KG1 (cell line): ENCODE measurements around the gene CDX2.

ENCODE experiments used
- DNase-seq: peaks from one replicate; lab custom pipeline; 2025; lab: John Stamatoyannopoulos, UW

CDX2 gene

GRCh38 chr13:27928805-27929753 lies 40.0 kb downstream of the CDX2 start:
- no peak for DNase-seq

DNA sequence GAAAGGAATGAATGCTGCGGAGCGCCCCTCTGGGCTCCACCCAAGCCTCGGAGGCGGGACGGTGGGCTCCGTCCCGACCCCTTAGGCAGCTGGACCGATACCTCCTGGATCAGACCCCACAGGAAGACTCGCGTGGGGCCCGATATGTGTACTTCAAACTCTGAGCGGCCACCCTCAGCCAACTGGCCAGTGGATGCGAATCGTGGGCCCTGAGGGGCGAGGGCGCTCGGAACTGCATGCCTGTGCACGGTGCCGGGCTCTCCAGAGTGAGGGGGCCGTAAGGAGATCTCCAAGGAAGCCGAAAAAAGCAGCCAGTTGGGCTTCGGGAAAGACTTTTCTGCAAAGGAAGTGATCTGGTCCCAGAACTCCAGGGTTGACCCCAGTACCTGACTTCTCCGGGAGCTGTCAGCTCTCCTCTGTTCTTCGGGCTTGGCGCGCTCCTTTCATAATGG lies 40.7 kb downstream of the CDX2 start:
- DNase-seq = no peak

- DNase-seq = no peak
Observed at GRCh38 chr13:27927444-27928352, 41.4 kb downstream of the CDX2 start.

GRCh38 chr13:27926644-27927434 lies 42.3 kb downstream of the CDX2 start:
- no peak for DNase-seq

GRCh38 chr13:27925220-27925991 lies 43.7 kb downstream of the CDX2 start:
- DNase-seq = no peak

GRCh38 chr13:27924529-27925141 lies 44.5 kb downstream of the CDX2 start:
- no peak for DNase-seq

GRCh38 chr13:27923794-27924528 lies 45.2 kb downstream of the CDX2 start:
- DNase-seq = no peak

DNA sequence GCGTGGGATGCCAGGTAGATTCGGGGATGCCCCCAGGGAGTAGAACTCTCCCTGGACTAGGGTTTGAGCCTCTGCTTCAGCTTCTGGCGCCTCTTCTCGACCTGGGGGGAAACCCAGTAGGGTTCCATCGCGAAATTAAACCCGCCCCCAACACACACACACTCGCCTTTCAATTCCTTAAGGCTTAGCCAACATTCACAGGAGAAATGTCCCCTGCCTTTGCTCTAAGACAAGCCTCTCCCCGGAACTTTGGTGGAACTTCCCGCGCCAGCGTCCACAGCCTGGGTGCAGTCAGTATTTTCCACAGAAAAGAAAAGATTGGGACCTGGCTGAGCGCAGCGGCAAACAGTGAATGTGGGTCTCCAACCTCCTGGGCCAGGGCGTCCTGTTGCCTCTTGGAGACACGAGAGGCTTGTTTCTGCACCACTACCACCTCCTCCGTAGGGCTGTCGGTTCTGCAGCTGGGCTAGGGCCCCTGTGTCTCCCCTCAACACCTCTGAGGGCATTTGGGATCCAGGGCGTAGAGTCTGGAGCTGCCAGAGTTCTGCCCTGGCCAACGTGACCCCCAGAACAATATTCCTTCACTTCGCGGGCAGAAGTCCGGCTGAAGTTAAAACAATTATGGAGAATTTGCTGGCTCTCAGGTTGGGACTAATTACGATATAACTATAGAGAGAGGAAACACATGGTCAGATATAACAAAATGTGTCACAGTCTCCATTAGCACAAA lies 46.1 kb downstream of the CDX2 start:
- DNase-seq = no peak

- DNase-seq = no peak
Observed at GRCh38 chr13:27921961-27922882, 46.9 kb downstream of the CDX2 start.

- DNase-seq = no peak
Observed at GRCh38 chr13:27921421-27921960, 47.6 kb downstream of the CDX2 start.

DNA sequence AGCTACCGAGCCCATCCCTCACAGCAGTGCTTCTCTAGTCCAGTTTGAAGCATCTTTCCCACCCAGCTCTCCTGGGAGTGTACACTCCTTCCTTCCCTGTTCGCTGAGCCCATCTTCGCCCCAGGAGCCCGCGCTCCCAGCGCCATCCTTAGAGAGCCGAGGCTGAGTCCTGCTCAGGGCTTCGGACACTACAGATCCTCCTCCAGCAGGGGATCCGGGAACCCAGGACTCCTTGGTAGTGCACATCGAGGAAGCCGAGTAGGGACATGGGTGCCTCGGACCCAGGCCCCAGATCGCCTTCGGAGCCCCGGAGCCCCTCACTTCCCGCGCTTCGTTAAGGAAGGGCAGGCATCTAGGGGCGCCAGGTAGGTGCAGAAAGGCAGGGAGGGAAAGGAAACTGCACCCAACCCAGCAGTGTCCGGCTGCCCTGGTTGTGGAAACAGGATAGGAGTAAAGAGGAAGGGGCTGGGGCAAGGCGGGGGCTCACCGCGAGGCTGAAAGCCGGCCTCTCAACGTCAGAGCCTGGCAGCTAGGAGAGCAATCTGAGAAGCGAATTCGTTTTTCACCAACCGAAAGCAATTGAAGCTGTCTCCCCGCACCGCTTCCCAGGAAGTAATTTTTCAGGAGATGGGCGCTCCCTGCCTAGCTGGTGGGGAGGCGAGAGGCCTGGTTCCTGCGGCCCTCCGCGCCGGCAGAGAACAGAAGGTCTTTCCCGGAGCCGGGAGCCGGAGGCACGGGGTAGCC lies 48.3 kb downstream of the CDX2 start:
- no peak for DNase-seq

- no peak for DNase-seq
Observed at GRCh38 chr13:27919934-27920676, 49.0 kb downstream of the CDX2 start, which contains the start of gene PDX1. PDX1 (plus strand) TSS chr13:27920000; CDS start chr13:27920139, 139 bp downstream.

DNA sequence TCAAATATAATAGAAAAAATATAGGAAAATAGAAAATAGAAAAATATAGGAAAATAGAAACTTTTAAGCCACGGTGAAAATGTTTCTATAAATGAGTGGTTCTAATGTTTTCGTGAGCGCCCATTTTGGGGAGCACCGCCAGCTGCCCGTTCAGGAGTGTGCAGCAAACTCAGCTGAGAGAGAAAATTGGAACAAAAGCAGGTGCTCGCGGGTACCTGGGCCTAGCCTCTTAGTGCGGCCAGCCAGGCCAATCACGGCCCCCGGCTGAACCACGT lies 49.5 kb downstream of the CDX2 start:
- no peak for DNase-seq

- no peak for DNase-seq
Observed at GRCh38 chr13:27918918-27919658, 50.0 kb downstream of the CDX2 start.

DNA sequence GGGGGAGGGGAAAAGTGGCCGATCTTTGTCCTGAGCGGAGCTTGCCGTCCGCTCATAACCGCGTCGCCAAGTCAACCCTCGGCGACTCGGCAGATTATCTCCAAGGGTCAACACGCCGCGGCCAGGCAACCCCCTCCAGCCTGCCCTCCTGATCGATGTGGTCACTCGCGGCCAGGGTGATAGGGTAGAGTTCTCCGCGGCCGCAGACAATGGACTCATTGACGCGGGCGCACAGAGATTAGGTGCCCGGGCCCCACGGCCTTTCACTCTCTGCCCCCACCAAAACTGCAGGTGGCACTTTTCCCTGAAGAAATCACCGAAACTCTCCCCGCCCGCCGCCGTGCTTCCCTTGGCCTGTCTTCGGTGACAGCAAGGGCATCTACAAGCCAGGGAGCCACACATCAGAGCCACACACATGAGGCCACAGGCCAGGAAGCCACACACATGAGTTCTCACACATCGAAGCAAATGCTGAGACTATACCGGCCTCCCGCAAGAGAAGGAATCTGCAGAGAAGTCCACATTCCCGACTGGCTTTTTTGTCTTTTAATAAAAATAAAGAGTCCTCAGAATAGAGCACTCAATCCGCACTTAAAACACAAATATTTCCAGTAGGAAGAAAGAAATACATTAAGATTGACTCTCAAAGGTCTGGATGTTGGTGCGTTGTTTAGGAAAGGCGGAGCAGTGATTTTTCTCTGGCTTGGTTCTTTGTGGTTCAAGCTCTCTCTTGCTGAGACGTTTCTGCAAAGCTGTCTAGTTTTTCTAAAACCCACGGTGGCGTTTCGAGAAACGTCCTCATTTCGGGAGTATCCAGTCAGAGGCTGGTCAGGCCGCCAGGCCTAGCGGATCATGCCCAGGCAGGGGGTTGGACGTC lies 50.8 kb downstream of the CDX2 start:
- no peak for DNase-seq
